Measurements from ENCODE around the gene SMPDL3B.

Gene SMPDL3B

DNA sequence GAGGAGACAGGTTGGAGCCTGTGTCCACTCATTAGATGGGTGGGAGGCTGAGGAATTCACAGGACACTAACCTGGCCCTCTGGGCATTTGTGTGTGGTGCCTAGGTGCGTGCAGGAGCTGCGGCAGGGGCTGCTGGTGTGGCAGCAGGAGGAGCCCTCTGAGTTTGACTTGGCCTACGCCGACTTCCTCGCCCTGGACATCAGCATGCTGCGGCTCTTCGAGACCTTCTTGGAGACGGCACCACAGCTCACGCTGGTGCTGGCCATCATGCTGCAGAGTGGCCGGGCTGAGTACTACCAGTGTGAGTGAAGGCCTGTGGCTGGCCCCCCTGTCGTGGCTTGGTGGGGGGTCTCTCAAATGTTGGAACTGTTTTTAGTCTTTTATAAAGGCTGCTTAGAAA is 28.6 kb downstream of the SMPDL3B start:
- in situ Hi-C loops (cut with HindIII; ENCODE audit: low pct_ligation_motif_present, low pct_unique_long_range_greater_than_20kb, low sequenced_read_pairs), result no loop called here
- DNase-seq, result no peak

DNA sequence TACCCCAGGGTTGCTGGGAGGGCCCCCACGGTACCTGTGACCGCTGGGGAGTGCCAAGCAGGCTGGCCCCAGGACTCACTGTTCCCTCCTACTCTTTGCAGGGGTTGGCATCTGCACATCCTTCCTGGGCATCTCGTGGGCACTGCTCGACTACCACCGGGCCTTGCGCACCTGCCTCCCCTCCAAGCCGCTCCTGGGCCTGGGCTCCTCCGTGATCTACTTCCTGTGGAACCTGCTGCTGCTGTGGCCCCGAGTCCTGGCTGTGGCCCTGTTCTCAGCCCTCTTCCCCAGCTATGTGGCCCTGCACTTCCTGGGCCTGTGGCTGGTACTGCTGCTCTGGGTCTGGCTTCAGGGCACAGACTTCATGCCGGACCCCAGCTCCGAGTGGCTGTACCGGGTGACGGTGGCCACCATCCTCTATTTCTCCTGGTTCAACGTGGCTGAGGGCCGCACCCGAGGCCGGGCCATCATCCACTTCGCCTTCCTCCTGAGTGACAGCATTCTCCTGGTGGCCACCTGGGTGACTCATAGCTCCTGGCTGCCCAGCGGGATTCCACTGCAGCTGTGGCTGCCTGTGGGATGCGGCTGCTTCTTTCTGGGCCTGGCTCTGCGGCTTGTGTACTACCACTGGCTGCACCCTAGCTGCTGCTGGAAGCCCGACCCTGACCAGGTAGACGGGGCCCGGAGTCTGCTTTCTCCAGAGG is 31.8 kb downstream of the SMPDL3B start:
- in situ Hi-C loops (cut with HindIII; ENCODE audit: low pct_ligation_motif_present, low pct_unique_long_range_greater_than_20kb, low sequenced_read_pairs), result no loop called here
- DNase-seq, result no peak

GRCh38 chr1:27967106-27967883 is 32.5 kb downstream of the SMPDL3B start:
- in situ Hi-C loops (cut with HindIII; ENCODE audit: low pct_ligation_motif_present, low pct_unique_long_range_greater_than_20kb, low sequenced_read_pairs), result no loop called here

DNA sequence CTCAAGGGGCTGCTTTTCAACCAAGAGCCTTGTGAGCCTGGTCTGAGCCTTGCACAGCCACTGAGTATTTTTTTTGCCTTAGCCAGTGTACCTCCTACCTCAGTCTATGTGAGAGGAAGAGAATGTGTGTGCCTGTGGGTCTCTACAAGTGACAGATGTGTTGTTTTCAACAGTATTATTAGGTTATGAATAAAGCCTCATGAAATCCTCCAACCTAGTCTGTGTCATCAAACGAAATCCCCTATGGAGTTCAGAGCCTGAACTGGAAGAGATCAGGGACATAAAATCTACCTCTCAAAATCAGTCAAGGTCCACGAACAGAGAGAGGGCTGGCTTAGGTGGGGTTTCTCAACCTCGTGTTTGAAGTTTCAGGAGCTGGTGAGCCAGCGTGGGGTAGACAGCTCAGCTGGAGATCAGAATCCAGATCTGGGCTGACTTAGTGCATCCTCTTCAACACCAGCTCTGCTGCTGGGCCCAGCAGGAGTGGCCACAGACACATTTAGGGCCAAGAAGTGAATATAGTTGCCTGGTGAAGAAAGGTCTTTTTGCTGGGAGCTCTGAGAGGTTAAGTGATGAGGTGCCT is 33.2 kb downstream of the SMPDL3B start:
- in situ Hi-C loops (cut with HindIII; ENCODE audit: low pct_ligation_motif_present, low pct_unique_long_range_greater_than_20kb, low sequenced_read_pairs), result no loop called here
- no peak for DNase-seq

More at GRCh38 chr1:27967106-27967883, 32.5 kb downstream of the SMPDL3B start:
- DNase-seq, result no peak

- DNase-seq, result peak; percentile 70
- in situ Hi-C loops (cut with HindIII; ENCODE audit: low pct_ligation_motif_present, low pct_unique_long_range_greater_than_20kb, low sequenced_read_pairs), result no loop called here
These were observed 33.9 kb downstream of the SMPDL3B start for GRCh38 chr1:27968692-27969091.

- in situ Hi-C loops (cut with HindIII; ENCODE audit: low pct_ligation_motif_present, low pct_unique_long_range_greater_than_20kb, low sequenced_read_pairs), result no loop called here
- DNase-seq, result peak; percentile 31
These were observed 35.6 kb downstream of the SMPDL3B start for GRCh38 chr1:27970401-27970800.

GRCh38 chr1:27971674-27972073 is 36.9 kb downstream of the SMPDL3B start:
- DNase-seq, result no peak
- in situ Hi-C loops (cut with HindIII; ENCODE audit: low pct_ligation_motif_present, low pct_unique_long_range_greater_than_20kb, low sequenced_read_pairs), result no loop called here

DNA sequence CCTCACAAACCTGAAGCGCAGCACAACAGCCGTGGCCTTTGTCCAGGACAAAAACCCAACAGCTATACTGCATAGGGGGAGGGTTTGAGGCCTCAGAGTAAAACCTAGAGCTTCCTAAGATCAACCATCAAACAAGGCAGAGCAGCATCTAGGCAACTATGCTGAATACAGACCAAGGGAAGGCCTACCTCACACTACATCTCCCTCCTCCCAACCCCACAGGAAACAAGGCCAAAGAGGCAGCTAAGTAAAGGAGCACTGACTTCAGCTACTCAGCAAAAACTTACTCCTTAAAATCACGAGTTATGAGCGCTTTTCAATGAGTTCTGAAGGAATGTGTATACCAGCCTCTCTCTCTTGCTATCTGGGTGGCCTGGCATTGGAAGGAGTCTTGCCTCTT is 37.3 kb downstream of the SMPDL3B start:
- no peak for DNase-seq
- in situ Hi-C loops (cut with HindIII; ENCODE audit: low pct_ligation_motif_present, low pct_unique_long_range_greater_than_20kb, low sequenced_read_pairs), result no loop called here

- in situ Hi-C loops (cut with HindIII; ENCODE audit: low pct_ligation_motif_present, low pct_unique_long_range_greater_than_20kb, low sequenced_read_pairs), result no loop called here
These were observed 39.1 kb downstream of the SMPDL3B start for GRCh38 chr1:27973771-27974416.

DNA sequence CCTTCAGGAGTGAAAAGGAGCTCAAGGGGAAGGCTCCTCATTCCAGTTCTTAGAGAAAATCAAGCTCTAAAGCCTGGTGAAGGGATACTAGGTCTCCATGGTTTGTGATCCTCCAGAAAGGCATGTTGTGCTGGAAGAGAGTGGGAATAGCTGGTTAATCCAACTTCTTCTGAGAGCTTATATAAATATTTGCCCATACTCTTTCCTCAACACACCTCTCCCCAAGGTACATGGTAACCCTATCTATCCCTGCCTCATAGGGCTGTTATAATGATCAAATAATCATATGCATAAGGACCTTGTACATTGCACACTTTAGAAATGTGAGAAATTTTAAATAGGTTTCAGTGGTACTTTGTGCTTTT is 39.6 kb downstream of the SMPDL3B start:
- in situ Hi-C loops (cut with HindIII; ENCODE audit: low pct_ligation_motif_present, low pct_unique_long_range_greater_than_20kb, low sequenced_read_pairs), result no loop called here
- no peak for DNase-seq

More at GRCh38 chr1:27973771-27974416, 39.1 kb downstream of the SMPDL3B start:
- DNase-seq, result no peak

GRCh38 chr1:27979151-27979858 is 44.5 kb downstream of the SMPDL3B start:
- peak; percentile 61 for DNase-seq
- in situ Hi-C loops (cut with HindIII; ENCODE audit: low pct_ligation_motif_present, low pct_unique_long_range_greater_than_20kb, low sequenced_read_pairs), result no loop called here

GRCh38 chr1:27979859-27980201 is 45.0 kb downstream of the SMPDL3B start:
- in situ Hi-C loops (cut with HindIII; ENCODE audit: low pct_ligation_motif_present, low pct_unique_long_range_greater_than_20kb, low sequenced_read_pairs), result no loop called here

DNA sequence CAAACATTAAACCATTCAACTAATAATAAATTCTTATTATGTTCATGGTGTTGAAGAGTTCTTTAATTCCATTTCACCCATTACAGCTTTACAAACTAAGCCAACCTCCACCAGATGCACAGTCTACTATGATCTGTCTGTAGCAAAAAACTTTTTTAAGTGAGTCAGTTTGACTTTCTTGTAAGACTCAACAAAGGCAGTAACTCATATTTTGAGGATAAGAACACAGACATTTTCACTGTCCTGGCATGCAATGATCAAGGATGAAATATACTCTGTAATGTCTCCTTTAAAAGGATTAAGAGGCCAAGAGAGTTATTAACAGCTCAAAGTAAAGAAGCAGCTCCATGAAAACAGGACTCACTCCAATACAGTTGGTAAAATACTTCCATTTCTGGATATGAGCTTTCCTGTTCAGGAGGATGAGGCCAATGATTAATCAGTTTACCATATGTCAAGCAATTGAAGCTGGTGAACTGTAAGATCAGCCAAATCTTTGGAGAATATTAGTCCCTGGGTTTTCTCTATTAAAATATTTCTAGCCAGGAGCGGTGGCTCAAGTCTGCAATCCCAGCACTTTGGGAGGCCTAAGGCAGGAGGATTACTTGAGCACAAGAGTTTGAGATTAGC is 45.5 kb downstream of the SMPDL3B start:
- DNase-seq, result no peak
- in situ Hi-C loops (cut with HindIII; ENCODE audit: low pct_ligation_motif_present, low pct_unique_long_range_greater_than_20kb, low sequenced_read_pairs), result no loop called here

More at GRCh38 chr1:27979859-27980201, 45.0 kb downstream of the SMPDL3B start:
- no peak for DNase-seq

- DNase-seq, result no peak
- in situ Hi-C loops (cut with HindIII; ENCODE audit: low pct_ligation_motif_present, low pct_unique_long_range_greater_than_20kb, low sequenced_read_pairs), result no loop called here
These were observed 46.3 kb downstream of the SMPDL3B start for GRCh38 chr1:27981145-27981544.

DNA sequence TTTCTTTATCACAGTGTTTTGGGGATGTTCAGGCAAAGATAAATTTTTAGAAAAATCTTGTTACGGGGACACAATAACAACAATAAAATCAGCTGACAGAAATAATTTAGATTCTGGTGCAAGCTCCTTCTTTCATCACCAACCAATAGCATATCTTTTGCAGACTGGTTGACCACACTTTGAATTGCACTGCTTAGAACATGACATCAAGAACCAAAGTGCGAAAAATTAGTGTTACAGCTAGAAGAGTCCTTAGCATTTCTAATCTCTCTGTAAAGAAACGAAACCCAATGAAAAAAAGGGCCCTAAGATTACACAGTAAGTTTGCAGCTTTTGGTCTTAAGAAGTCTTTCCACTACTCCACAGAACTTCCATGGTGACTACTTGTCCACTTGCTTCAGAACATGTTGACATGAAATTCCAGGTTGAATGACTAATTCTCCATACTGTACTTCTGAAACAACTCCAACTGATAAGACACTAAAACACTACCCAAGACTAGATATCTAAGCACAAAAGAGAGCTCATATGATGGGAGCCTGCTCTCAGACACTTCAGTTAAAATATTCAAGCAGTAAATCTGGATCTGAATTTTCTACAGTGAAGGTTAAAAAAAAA is 56.2 kb downstream of the SMPDL3B start:
- in situ Hi-C loops (cut with HindIII; ENCODE audit: low pct_ligation_motif_present, low pct_unique_long_range_greater_than_20kb, low sequenced_read_pairs), result no loop called here
- no peak for DNase-seq

- DNase-seq, result no peak
- in situ Hi-C loops (cut with HindIII; ENCODE audit: low pct_ligation_motif_present, low pct_unique_long_range_greater_than_20kb, low sequenced_read_pairs), result no loop called here
These were observed 57.5 kb downstream of the SMPDL3B start for GRCh38 chr1:27992276-27992675.

DNA sequence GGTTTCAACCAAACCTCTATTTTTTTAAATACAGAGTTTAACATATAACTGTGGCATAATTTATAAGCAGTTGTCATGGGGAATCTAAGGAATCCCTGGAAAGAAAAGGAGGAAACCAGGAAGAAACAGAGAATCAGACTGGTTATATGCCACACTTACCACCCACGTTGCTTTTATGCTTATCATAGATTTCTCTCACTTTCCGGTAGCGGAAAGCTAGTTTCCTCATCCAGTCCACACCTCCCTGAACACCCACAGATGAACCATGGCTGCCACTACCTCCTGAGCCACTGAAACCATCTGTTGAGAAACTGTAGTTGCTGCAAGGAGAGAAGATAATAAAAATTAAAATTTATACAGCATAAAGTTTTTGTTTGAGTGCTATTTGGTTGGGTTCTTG is 58.4 kb downstream of the SMPDL3B start:
- in situ Hi-C loops (cut with HindIII; ENCODE audit: low pct_ligation_motif_present, low pct_unique_long_range_greater_than_20kb, low sequenced_read_pairs), result no loop called here
- no peak for DNase-seq

DNA sequence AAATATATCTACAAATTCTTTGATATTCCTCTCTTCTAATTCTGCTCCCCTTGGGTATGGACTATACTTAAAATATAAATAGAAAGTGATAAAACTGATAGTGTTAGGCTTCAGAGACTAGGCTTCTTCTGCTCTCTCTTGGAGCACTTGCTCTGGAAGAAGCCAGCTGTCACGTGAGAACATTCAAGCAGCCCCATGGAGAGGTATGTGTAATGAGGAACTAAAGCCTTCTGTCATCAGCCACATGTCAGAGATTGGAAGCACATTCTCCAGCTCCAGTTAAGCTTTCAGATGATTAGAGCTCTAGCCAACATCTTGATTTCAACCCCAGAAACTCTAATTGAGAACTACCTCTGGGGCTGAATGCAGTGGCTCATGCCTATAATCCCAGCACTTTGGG is 59.3 kb downstream of the SMPDL3B start:
- in situ Hi-C loops (cut with HindIII; ENCODE audit: low pct_ligation_motif_present, low pct_unique_long_range_greater_than_20kb, low sequenced_read_pairs), result no loop called here
- no peak for DNase-seq

All from ACHN (cell line).